ENCODE measurements around the gene EIF2B2.

Gene EIF2B2

GRCh38 chr14:75053396-75054291 is 50.9 kb downstream of the EIF2B2 start (continued):
- TF ChIP-seq CSRNP3 (CRISPR knock-in tag; IDR thresholded peaks at IDR 0.05) (no peak), RARB (CRISPR knock-in tag; IDR thresholded peaks at IDR 0.05) (no peak), ISL1 (CRISPR knock-in tag; IDR thresholded peaks at IDR 0.05) (peak; percentile 81), ZNF565 (CRISPR knock-in tag; conservative IDR thresholded peaks at IDR 0.05; ENCODE audit: low read depth) (no peak), SNAI2 (CRISPR knock-in tag; IDR thresholded peaks at IDR 0.05) (peak; percentile 97)

- no peak for ATAC-seq
- TF ChIP-seq PATZ1 (CRISPR knock-in tag; IDR thresholded peaks at IDR 0.05; ENCODE audit: borderline replicate concordance): no peak
- TF ChIP-seq TOX (CRISPR knock-in tag; IDR thresholded peaks at IDR 0.05; ENCODE audit: borderline replicate concordance): peak; percentile 31; the same call in 1 of the 2 replicates
These were observed 51.7 kb downstream of the EIF2B2 start for GRCh38 chr14:75054421-75054820.

DNA sequence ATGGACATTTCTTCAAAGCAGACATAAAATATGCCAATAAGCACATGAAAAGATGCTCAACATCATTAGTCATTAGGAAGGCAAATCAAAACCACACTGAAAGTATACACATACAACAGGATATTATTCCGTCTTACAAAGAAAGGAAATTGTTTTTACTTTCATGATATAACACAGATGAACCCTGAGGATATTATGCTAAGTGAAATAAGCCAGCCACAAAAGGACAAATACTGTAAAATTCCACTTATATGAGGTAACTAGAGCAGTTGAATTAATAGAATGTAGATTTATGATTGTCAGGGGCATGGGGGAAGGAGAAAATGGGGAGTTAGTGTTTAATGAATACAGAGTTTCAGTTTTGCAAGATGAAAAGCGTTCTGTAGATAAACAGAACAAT is 56.9 kb downstream of the EIF2B2 start:
- ATAC-seq: peak; percentile 38
- 0 out of 2 replicates have a peak, but pooled peaks have one; percentile 4 for TF ChIP-seq ZNF8 (CRISPR knock-in tag; IDR thresholded peaks at IDR 0.05)
- no peak for TF ChIP-seq BACH2 (CRISPR knock-in tag; IDR thresholded peaks at IDR 0.05; ENCODE audit: borderline replicate concordance)
- TF ChIP-seq TOX (CRISPR knock-in tag; IDR thresholded peaks at IDR 0.05; ENCODE audit: borderline replicate concordance): peak; percentile 85
- no peak for TF ChIP-seq RARB (CRISPR knock-in tag; IDR thresholded peaks at IDR 0.05)
- TF ChIP-seq, protein P1, sequence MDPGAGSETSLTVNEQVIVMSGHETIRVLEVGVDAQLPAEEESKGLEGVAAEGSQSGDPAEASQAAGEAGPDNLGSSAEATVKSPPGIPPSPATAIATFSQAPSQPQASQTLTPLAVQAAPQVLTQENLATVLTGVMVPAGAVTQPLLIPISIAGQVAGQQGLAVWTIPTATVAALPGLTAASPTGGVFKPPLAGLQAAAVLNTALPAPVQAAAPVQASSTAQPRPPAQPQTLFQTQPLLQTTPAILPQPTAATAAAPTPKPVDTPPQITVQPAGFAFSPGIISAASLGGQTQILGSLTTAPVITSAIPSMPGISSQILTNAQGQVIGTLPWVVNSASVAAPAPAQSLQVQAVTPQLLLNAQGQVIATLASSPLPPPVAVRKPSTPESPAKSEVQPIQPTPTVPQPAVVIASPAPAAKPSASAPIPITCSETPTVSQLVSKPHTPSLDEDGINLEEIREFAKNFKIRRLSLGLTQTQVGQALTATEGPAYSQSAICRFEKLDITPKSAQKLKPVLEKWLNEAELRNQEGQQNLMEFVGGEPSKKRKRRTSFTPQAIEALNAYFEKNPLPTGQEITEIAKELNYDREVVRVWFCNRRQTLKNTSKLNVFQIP (CRISPR knock-in tag; IDR thresholded peaks at IDR 0.05; ENCODE audit: borderline replicate concordance, low read depth): peak; percentile 59; the same call in 1 of the 2 replicates
- no peak for TF ChIP-seq ESRRG (CRISPR knock-in tag; IDR thresholded peaks at IDR 0.05)
- no peak for TF ChIP-seq ARNTL (CRISPR knock-in tag; IDR thresholded peaks at IDR 0.05; ENCODE audit: borderline replicate concordance, low read depth)
- TF ChIP-seq PATZ1 (CRISPR knock-in tag; IDR thresholded peaks at IDR 0.05; ENCODE audit: borderline replicate concordance): peak; percentile 81
- TF ChIP-seq ZFP30 (CRISPR knock-in tag; IDR thresholded peaks at IDR 0.05): no peak; the same call in 1 of the 2 replicates
- TF ChIP-seq ZNF70 (CRISPR knock-in tag; IDR thresholded peaks at IDR 0.05): no peak; the same call in 1 of the 2 replicates
- no peak for TF ChIP-seq SNAI2 (CRISPR knock-in tag; IDR thresholded peaks at IDR 0.05)
- TF ChIP-seq CSRNP3 (CRISPR knock-in tag; IDR thresholded peaks at IDR 0.05): no peak
- no peak for TF ChIP-seq GLIS3 (CRISPR knock-in tag; IDR thresholded peaks at IDR 0.05)
- peak; percentile 74 for TF ChIP-seq TCF4 (CRISPR knock-in tag; IDR thresholded peaks at IDR 0.05; ENCODE audit: borderline replicate concordance)
- TF ChIP-seq CSDC2 (CRISPR knock-in tag; IDR thresholded peaks at IDR 0.05): peak; percentile 81; the same call in 1 of the 2 replicates
- TF ChIP-seq OSR1 (CRISPR knock-in tag; IDR thresholded peaks at IDR 0.05): no peak
- TF ChIP-seq, protein P2, sequence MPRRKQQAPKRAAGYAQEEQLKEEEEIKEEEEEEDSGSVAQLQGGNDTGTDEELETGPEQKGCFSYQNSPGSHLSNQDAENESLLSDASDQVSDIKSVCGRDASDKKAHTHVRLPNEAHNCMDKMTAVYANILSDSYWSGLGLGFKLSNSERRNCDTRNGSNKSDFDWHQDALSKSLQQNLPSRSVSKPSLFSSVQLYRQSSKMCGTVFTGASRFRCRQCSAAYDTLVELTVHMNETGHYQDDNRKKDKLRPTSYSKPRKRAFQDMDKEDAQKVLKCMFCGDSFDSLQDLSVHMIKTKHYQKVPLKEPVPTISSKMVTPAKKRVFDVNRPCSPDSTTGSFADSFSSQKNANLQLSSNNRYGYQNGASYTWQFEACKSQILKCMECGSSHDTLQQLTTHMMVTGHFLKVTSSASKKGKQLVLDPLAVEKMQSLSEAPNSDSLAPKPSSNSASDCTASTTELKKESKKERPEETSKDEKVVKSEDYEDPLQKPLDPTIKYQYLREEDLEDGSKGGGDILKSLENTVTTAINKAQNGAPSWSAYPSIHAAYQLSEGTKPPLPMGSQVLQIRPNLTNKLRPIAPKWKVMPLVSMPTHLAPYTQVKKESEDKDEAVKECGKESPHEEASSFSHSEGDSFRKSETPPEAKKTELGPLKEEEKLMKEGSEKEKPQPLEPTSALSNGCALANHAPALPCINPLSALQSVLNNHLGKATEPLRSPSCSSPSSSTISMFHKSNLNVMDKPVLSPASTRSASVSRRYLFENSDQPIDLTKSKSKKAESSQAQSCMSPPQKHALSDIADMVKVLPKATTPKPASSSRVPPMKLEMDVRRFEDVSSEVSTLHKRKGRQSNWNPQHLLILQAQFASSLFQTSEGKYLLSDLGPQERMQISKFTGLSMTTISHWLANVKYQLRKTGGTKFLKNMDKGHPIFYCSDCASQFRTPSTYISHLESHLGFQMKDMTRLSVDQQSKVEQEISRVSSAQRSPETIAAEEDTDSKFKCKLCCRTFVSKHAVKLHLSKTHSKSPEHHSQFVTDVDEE (CRISPR knock-in tag; IDR thresholded peaks at IDR 0.05): peak; percentile 72
- TF ChIP-seq ZC3H10 (CRISPR knock-in tag; IDR thresholded peaks at IDR 0.05): 0 out of 2 replicates have a peak, but pooled peaks have one; percentile 17
- TF ChIP-seq, protein P3, sequence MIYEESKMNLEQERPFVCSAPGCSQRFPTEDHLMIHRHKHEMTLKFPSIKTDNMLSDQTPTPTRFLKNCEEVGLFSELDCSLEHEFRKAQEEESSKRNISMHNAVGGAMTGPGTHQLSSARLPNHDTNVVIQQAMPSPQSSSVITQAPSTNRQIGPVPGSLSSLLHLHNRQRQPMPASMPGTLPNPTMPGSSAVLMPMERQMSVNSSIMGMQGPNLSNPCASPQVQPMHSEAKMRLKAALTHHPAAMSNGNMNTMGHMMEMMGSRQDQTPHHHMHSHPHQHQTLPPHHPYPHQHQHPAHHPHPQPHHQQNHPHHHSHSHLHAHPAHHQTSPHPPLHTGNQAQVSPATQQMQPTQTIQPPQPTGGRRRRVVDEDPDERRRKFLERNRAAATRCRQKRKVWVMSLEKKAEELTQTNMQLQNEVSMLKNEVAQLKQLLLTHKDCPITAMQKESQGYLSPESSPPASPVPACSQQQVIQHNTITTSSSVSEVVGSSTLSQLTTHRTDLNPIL (CRISPR knock-in tag; IDR thresholded peaks at IDR 0.05; ENCODE audit: low read depth): peak; percentile 98
- no peak for TF ChIP-seq ZNF565 (CRISPR knock-in tag; conservative IDR thresholded peaks at IDR 0.05; ENCODE audit: low read depth)
- no peak for TF ChIP-seq PPARA (CRISPR knock-in tag; IDR thresholded peaks at IDR 0.05; ENCODE audit: borderline replicate concordance)
- TF ChIP-seq ZFP3 (CRISPR knock-in tag; IDR thresholded peaks at IDR 0.05): no peak
- TF ChIP-seq ISL1 (CRISPR knock-in tag; IDR thresholded peaks at IDR 0.05): peak; percentile 96

Data from SK-N-SH treated with all-trans-retinoic acid at 6 μM for 48 hours (cell line).